Neural crest cell (in vitro differentiated cells): ENCODE measurements around the gene SLC9B2. TPM values are rescaled to one million over a fixed set of nuclear protein-coding genes. Genes with fewer than 3 reads are reported as not detected.

Source experiments
- DNase-seq: peaks from one replicate; pipeline ENCODE4 v3.0.0; 2021; ENCODE audit warnings: low read depth, mixed read lengths, low spot score
- H3K27ac Mint-ChIP-seq: one replicate; pipeline ENCODE4 v1.8.0; 2021; ENCODE audit warnings: mild to moderate bottlenecking, mixed read lengths; ENCODE audit not compliant: unreplicated experiment
- H3K27me3 Mint-ChIP-seq: 2 replicates; pipeline ENCODE4 v1.8.0; 2021; ENCODE audit warnings: low read depth, mild to moderate bottlenecking, mixed read lengths
- H3K36me3 Mint-ChIP-seq: 2 replicates; pipeline ENCODE4 v1.8.0; 2021; ENCODE audit warnings: low read depth, mild to moderate bottlenecking, mixed read lengths
- H3K4me1 Mint-ChIP-seq: 2 replicates; pipeline ENCODE4 v1.8.0; 2021; ENCODE audit warnings: mixed read lengths
- H3K4me3 Mint-ChIP-seq: one replicate; pipeline ENCODE4 v1.8.0; 2021; ENCODE audit warnings: mild to moderate bottlenecking, mixed read lengths
- H3K9me3 Mint-ChIP-seq: 2 replicates; pipeline ENCODE4 v1.8.0; 2021; ENCODE audit warnings: mixed read lengths
- CTCF ChIP-seq: fragments of 200-600 bp; sonication (generic); conservative IDR thresholded peaks from 2 replicates; pipeline ENCODE4 v1.5.0; 2021; ENCODE audit warnings: antibody characterized with exemption, mild to moderate bottlenecking
- total RNA-seq: library from RNA; stranded (reverse); gene quantifications from 2 replicates; pipeline ENCODE4 v1.2.1, GENCODE V29; 2021

SLC9B2 gene
- total RNA-seq, 1 donor from 2014 or later, result 21.6 TPM

GRCh38 chr4:103108542-103108941 lies 32.0 kb upstream of the SLC9B2 start:
- no peak for TF ChIP-seq CTCF
- Mint-ChIP-seq H3K36me3 (peaks cover 30% of the 10 kb centered on the region), H3K4me3 (no peak overlapping the region), H3K27ac (no peak overlapping the region), H3K4me1 (no peaks in the 10 kb centered on the region), H3K9me3 (no peaks in the 10 kb centered on the region), H3K27me3 (no peaks in the 10 kb centered on the region)
- DNase-seq, result no peak

GRCh38 chr4:103105558-103106356 lies 29.2 kb upstream of the SLC9B2 start:
- peaks cover 26% of the 10 kb centered on the region for H3K36me3 Mint-ChIP-seq
- H3K4me3 Mint-ChIP-seq, result no peak overlapping the region
- H3K27ac Mint-ChIP-seq, result no peak overlapping the region

GRCh38 chr4:103104886-103105285 lies 28.3 kb upstream of the SLC9B2 start:
- peaks cover 7% of the 10 kb centered on the region for H3K4me1 Mint-ChIP-seq
- no peak for TF ChIP-seq CTCF
- no peaks in the 10 kb centered on the region for H3K9me3 Mint-ChIP-seq
- H3K27me3 Mint-ChIP-seq, result no peaks in the 10 kb centered on the region
- DNase-seq, result no peak
- H3K36me3 Mint-ChIP-seq, result peaks cover 18% of the 10 kb centered on the region
- H3K27ac Mint-ChIP-seq, result no peak overlapping the region
- H3K4me3 Mint-ChIP-seq, result no peak overlapping the region

More at GRCh38 chr4:103105558-103106356, 29.2 kb upstream of the SLC9B2 start:
- no peak for DNase-seq
- Mint-ChIP-seq H3K27me3 (no peaks in the 10 kb centered on the region), H3K4me1 (peaks cover 2% of the 10 kb centered on the region), H3K9me3 (no peaks in the 10 kb centered on the region)
- TF ChIP-seq CTCF, result no peak

GRCh38 chr4:103100691-103101090 lies 24.1 kb upstream of the SLC9B2 start:
- no peak for DNase-seq
- H3K27ac Mint-ChIP-seq, result peak overlapping the region; percentile 40
- TF ChIP-seq CTCF, result no peak
- H3K4me1 Mint-ChIP-seq, result peaks cover 43% of the 10 kb centered on the region
- no peaks in the 10 kb centered on the region for H3K27me3 Mint-ChIP-seq
- H3K9me3 Mint-ChIP-seq, result no peaks in the 10 kb centered on the region
- peaks cover 10% of the 10 kb centered on the region for H3K36me3 Mint-ChIP-seq
- no peak overlapping the region for H3K4me3 Mint-ChIP-seq

GRCh38 chr4:103099691-103100392 lies 23.3 kb upstream of the SLC9B2 start, which contains the start of gene BDH2:
Gene BDH2 (minus strand): TSS chr4:103099834. CDS start chr4:103096254, 3,580 bp downstream.
- no peaks in the 10 kb centered on the region for H3K27me3 Mint-ChIP-seq
- H3K9me3 Mint-ChIP-seq, result no peaks in the 10 kb centered on the region
- DNase-seq, result peak; percentile 20
- peak within 1 kb of the TSS; percentile 86 for H3K4me3 Mint-ChIP-seq
- peak within 1 kb of the TSS; percentile 40 for H3K27ac Mint-ChIP-seq
- TF ChIP-seq CTCF, result peak; percentile 82
- H3K36me3 Mint-ChIP-seq, result peaks cover 6% of the 10 kb centered on the region
- H3K4me1 Mint-ChIP-seq, result peaks cover 48% of the 10 kb centered on the region
